Common myeloid progenitor, CD34-positive (primary cell): ENCODE measurements around the gene SECISBP2.

ENCODE experiments used
- CTCF ChIA-PET: fragments of 350-600 bp; sonication (Branson Sonifier 250); formaldehyde crosslinking; loops from one replicate; lab custom pipeline; 2021; ENCODE audit warnings: antibody characterized with exemption; lab: Charles Lee
- POLR2A ChIA-PET: fragments of 350-600 bp; sonication (Branson Sonifier 250); formaldehyde crosslinking; loops from one replicate; lab custom pipeline; 2021; ENCODE audit warnings: antibody characterized with exemption; lab: Charles Lee
- DNase-seq, 3 donors: peaks; one replicate each; pipeline versions ENCODE4 v3.0.0 to v3.0.0-alpha.2; 2013
- H3K27ac ChIP-seq, 2 experiments: 1 replicate in 1 of 2; 2 replicates in 1 of 2; pipeline ENCODE4 v1.7.0; 2013; ENCODE audit warnings: inconsistent platforms in 2 of 2, low read length in 2 of 2, mild to moderate bottlenecking in 2 of 2, low read depth in 1 of 2, moderate library complexity in 1 of 2; ENCODE audit not compliant: severe bottlenecking in 2 of 2, insufficient read depth in 1 of 2, poor library complexity in 1 of 2
- H3K27me3 ChIP-seq, 5 experiments: replicated peaks in 2 of 5; 1 replicate in 3 of 5; 2 replicates in 2 of 5; pipeline versions ENCODE4 v1.6.1 to v1.7.0; 2013; ENCODE audit warnings: low read length in 4 of 5, mild to moderate bottlenecking in 2 of 5, moderate library complexity in 2 of 5, inconsistent platforms in 1 of 5; ENCODE audit not compliant: insufficient read depth in 5 of 5, control insufficient read depth in 4 of 5
- H3K36me3 ChIP-seq, 4 experiments: 1 replicate in 2 of 4; 2 replicates in 2 of 4; pipeline versions ENCODE4 v1.6.1 to v1.7.0; 2013; ENCODE audit warnings: low read length in 3 of 4, control low read depth in 1 of 4, mild to moderate bottlenecking in 1 of 4; ENCODE audit not compliant: control insufficient read depth in 4 of 4, insufficient read depth in 4 of 4
- H3K4me1 ChIP-seq, 4 experiments: 1 replicate in 3 of 4; 2 replicates in 1 of 4; pipeline versions ENCODE4 v1.6.1 to v1.7.1; 2013; ENCODE audit warnings: low read length in 3 of 4, mild to moderate bottlenecking in 3 of 4, control low read depth in 1 of 4, inconsistent platforms in 1 of 4, moderate library complexity in 1 of 4; ENCODE audit not compliant: control insufficient read depth in 4 of 4, insufficient read depth in 4 of 4; ENCODE audit errors: control extremely low read depth in 1 of 4
- H3K4me3 ChIP-seq, 7 experiments: 1 replicate in 4 of 7; 2 replicates in 3 of 7; pipeline versions ENCODE4 v1.5.1 to v1.7.0; 2013; ENCODE audit warnings: mild to moderate bottlenecking in 7 of 7, low read length in 6 of 7, moderate library complexity in 6 of 7, inconsistent platforms in 2 of 7, low read depth in 2 of 7, control low read depth in 1 of 7; ENCODE audit not compliant: insufficient read depth in 4 of 7, control insufficient read depth in 1 of 7; ENCODE audit errors: extremely low read depth in 1 of 7
- H3K9me3 ChIP-seq, 5 experiments: 1 replicate in 4 of 5; 2 replicates in 1 of 5; pipeline versions ENCODE4 v1.6.1 to v1.7.1; 2013; ENCODE audit warnings: low read length in 4 of 5, mild to moderate bottlenecking in 2 of 5, inconsistent platforms in 1 of 5, low read depth in 1 of 5, moderate library complexity in 1 of 5; ENCODE audit not compliant: control insufficient read depth in 4 of 5, insufficient read depth in 2 of 5; ENCODE audit errors: control extremely low read depth in 1 of 5
- WGBS: methylation state at CpG from one replicate; pipeline ENCODE4 v1.1.5; 2013; ENCODE audit not compliant: insufficient coverage; 5-methylcytosine and 5-hydroxymethylcytosine counted together

SECISBP2 gene

DNA sequence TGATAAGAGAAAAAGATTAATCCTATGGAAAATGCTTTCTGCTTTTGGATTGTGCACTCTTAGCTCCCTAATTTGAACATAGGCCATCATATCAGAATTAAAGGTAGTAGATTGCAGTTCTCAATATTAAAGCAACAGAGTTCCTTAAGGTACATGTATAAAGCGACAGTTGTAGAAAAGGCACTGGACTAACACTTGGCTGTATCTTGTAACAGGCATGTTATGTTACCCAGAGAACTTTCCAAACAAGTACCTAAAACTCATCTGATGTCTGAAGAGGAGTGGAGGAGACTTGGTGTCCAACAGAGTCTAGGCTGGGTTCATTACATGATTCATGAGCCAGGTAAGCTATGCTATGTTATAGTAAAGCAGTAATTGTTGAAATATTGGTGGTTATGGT is 3.3 kb upstream of the SECISBP2 start:
- H3K4me3 ChIP-seq = peak overlapping the region in 3 of 7 experiments; percentile 28 to 39 (median 36)
- H3K27me3 ChIP-seq = no peaks in the 10 kb centered on the region
- peak overlapping the region in 1 of 2 experiments; percentile 99 for H3K27ac ChIP-seq
- peaks cover 36 to 52% (median 47%) of the 10 kb centered on the region in 4 experiments for H3K4me1 ChIP-seq
- H3K36me3 ChIP-seq = peaks cover 5 to 36% (median 16%) of the 10 kb centered on the region in 4 experiments
- ChIA-PET CTCF (interaction anchor here (0.6 kb wide), 1 partner anchor 95 kb away, joined by 3 read pairs; no protein-coding TSS in a partner anchor), POLR2A (no interaction called here)
- DNase-seq = no peak
- 100% methylated on average over 1 of the region's 1 CpG for WGBS
- H3K9me3 ChIP-seq = no peaks in the 10 kb centered on the region

DNA sequence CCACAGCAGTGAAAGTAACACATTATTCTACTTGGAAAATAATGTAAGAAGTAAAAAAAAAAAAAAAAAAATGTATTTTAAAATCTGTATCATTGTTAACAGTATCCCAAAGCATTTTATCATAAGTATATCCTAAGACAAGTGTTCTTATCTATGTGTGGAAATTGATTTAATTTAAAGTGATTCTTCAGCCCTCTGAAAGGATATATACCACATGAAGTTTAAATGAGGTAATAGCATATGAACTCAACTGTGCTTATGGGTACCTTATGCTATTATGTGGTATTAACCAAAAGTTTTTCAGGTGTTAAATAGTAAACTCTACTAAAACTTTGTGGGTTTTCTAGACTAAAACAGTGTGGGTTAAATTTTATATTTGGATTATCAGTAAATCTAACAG is 2.8 kb upstream of the SECISBP2 start:
- ChIA-PET CTCF (interaction anchor here (0.6 kb wide), 1 partner anchor 95 kb away, joined by 3 read pairs; no protein-coding TSS in a partner anchor), POLR2A (no interaction called here)
- H3K4me1 ChIP-seq = peaks cover 39 to 55% (median 48%) of the 10 kb centered on the region in 4 experiments
- no peaks in the 10 kb centered on the region for H3K9me3 ChIP-seq
- no peak for DNase-seq
- no peaks in the 10 kb centered on the region for H3K27me3 ChIP-seq
- no peak overlapping the region for H3K4me3 ChIP-seq
- peak overlapping the region in 1 of 2 experiments; percentile 99 for H3K27ac ChIP-seq
- peaks cover 5 to 36% (median 17%) of the 10 kb centered on the region in 4 experiments for H3K36me3 ChIP-seq

- Histone ChIP-seq H3K9me3 (no peaks in the 10 kb centered on the region), H3K27ac (peak overlapping the region; percentile 2 to 99), H3K36me3 (peaks cover 5 to 38% (median 19%) of the 10 kb centered on the region in 4 experiments), H3K4me3 (peak overlapping the region in 2 of 7 experiments; percentile 80 to 85), H3K4me1 (peaks cover 39 to 59% (median 46%) of the 10 kb centered on the region in 4 experiments), H3K27me3 (no peaks in the 10 kb centered on the region)
- POLR2A ChIA-PET = no interaction called here
- 93% methylated on average over 4 of the region's 4 CpGs for WGBS
- CTCF ChIA-PET = no interaction called here
- DNase-seq = no peak
These were observed 1.0 kb upstream of the SECISBP2 start for GRCh38 chr9:89317282-89317681.

DNA sequence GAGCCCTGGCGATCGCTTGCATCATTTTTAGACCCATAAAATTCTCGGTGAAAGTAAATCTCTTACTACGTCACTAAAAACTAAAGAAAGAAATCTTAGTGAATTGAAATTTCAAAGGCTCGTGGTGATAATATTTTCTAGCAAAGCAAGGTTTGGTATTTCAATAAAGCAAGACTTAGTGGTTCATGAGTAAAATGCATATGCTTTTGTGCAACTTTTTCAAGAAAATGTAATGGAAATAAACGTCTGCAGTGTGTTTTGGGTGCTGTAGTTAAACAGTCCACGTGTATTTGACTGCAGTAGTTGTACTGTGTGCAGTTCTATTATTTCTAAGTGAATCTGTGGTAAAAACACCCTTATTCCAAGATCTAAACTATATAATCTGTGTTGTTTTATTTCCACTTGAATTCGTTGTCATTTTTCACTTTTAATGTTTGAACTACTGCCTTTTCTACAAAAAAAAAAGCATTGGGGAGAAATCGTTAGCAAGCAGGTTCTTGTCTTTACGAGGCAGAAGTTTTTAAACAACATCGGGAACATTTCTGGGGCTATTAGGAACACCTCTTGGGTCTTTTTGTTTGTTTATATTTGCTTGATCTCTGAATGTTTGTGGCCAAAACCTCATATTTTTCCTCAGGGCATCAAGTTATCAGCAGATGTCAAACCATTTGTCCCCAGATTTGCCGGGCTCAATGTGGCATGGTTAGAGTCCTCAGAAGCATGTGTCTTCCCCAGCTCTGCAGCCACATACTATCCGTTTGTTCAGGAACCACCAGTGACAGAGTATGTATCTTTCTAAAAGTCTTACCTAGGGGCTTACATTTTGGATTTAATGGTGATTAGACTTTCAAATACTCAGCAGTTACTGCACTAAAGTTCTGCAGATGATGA is 960 bp downstream of the SECISBP2 start:
- Histone ChIP-seq H3K4me1 (peaks cover 23 to 43% (median 28%) of the 10 kb centered on the region in 4 experiments), H3K9me3 (no peaks in the 10 kb centered on the region), H3K27me3 (no peaks in the 10 kb centered on the region), H3K36me3 (peaks cover 6 to 34% (median 23%) of the 10 kb centered on the region in 4 experiments), H3K4me3 (peak overlapping the region in 6 of 7 experiments; percentile 75 to 95 (median 81)), H3K27ac (peak overlapping the region; percentile 97 to 99)
- ChIA-PET POLR2A (interaction anchor here (0.6 to 1.3 kb wide), 2 partner anchors 9 to 97 kb away, joined by 3 to 9 read pairs; no protein-coding TSS in a partner anchor), CTCF (interaction anchor here (0.9 to 1.2 kb wide), 2 partner anchors 170 to 232 kb away, joined by 3 to 4 read pairs; no protein-coding TSS in a partner anchor)
- 17% methylated on average over 2 of the region's 13 CpGs for WGBS
- DNase-seq = peak in 1 of 3 donors; percentile 37

DNA sequence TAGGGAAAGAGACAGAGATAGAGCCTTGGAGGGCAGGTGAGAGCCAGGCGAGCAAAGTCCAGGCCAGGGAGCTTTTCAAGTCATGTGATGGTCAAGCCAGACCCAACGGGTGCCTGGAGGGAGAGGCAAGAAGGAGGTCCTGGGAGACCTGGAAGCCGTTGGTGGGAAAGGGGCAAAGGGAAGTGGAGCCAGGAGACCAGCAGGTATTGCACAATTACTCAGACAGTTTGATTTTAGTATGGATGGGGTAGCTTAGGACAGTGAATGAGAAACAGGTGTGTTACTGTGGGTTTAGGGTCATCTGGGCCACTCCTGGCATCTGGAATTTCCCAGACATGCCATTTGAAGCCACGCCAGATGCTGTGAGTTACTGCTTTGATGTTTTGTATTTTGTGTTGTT is 5.1 kb downstream of the SECISBP2 start:
- Histone ChIP-seq H3K27ac (no peak overlapping the region), H3K4me3 (no peak overlapping the region), H3K4me1 (peaks cover 10 to 21% (median 12%) of the 10 kb centered on the region in 4 experiments), H3K36me3 (peaks cover 8 to 33% (median 22%) of the 10 kb centered on the region in 4 experiments), H3K27me3 (no peaks in the 10 kb centered on the region), H3K9me3 (no peaks in the 10 kb centered on the region)
- CTCF ChIA-PET = interaction anchor here (1.0 kb wide), 1 partner anchor 225 kb away, joined by 3 read pairs; no protein-coding TSS in a partner anchor
- 88% methylated on average over 4 of the region's 4 CpGs for WGBS
- no peak for DNase-seq
- POLR2A ChIA-PET = interaction anchor here (0.6 kb wide), 1 partner anchor 104 kb away, joined by 3 read pairs; no protein-coding TSS in a partner anchor

DNA sequence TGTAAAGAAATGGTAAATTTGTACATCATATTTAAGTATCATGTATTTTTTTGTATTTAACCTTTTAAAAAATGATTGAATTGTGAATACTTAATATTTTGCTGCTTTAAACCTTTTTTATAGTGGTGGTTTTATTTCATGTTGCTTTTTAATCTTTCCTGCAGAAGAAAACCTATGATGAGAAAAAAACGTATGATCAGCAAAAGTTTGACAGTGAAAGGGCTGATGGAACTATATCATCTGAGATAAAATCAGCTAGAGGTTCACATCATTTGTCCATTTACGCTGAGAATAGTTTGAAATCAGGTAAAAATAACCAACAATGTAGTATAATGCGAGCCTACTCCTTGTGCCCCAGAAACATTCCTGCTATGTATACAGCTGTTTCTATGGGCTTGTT is 7.4 kb downstream of the SECISBP2 start:
- H3K27ac ChIP-seq = no peak overlapping the region
- no peaks in the 10 kb centered on the region for H3K27me3 ChIP-seq
- H3K36me3 ChIP-seq = peaks cover 16 to 54% (median 39%) of the 10 kb centered on the region in 4 experiments
- H3K4me1 ChIP-seq = peaks cover 0 to 4% (median 0%) of the 10 kb centered on the region in 4 experiments
- ChIA-PET POLR2A (interaction anchor here (0.6 kb wide), 1 partner anchor 27 kb away, joined by 4 read pairs; no protein-coding TSS in a partner anchor), CTCF (interaction anchor here (1.1 kb wide), 2 partner anchors 14 to 32 kb away, joined by 3 to 4 read pairs; no protein-coding TSS in a partner anchor)
- no peak for DNase-seq
- H3K4me3 ChIP-seq = no peak overlapping the region
- 100% methylated on average over 3 of the region's 3 CpGs for WGBS
- no peaks in the 10 kb centered on the region for H3K9me3 ChIP-seq
